GM13976 (cell line): ENCODE data around the gene ABL2.
"Not testable (repeated sequence)": the region's sequence is repeated elsewhere in the genome, so short reads cannot be mapped to it uniquely, and the experiment has no call there.

Experiments used
- DNase-seq: peaks from one replicate; pipeline ENCODE4 v3.0.0; 2012; ENCODE audit warnings: low spot score
- CTCF ChIP-seq: IDR thresholded peaks from 2 replicates; pipeline ENCODE4 v1.5.1; 2012; ENCODE audit warnings: borderline replicate concordance, mild to moderate bottlenecking; ENCODE audit not compliant: insufficient read depth; ENCODE audit errors: extremely low read depth, missing control alignments, control extremely low read depth
- in situ Hi-C: fragments of 300-500 bp; cut with MboI; formaldehyde crosslinking; loops from one replicate; pipeline ENCODE4 v1.12.0; 2022; ENCODE audit warnings: low sequenced_read_pairs, mixed read lengths, inconsistent platforms; ENCODE audit not compliant: unreplicated experiment

The ABL2 gene

DNA sequence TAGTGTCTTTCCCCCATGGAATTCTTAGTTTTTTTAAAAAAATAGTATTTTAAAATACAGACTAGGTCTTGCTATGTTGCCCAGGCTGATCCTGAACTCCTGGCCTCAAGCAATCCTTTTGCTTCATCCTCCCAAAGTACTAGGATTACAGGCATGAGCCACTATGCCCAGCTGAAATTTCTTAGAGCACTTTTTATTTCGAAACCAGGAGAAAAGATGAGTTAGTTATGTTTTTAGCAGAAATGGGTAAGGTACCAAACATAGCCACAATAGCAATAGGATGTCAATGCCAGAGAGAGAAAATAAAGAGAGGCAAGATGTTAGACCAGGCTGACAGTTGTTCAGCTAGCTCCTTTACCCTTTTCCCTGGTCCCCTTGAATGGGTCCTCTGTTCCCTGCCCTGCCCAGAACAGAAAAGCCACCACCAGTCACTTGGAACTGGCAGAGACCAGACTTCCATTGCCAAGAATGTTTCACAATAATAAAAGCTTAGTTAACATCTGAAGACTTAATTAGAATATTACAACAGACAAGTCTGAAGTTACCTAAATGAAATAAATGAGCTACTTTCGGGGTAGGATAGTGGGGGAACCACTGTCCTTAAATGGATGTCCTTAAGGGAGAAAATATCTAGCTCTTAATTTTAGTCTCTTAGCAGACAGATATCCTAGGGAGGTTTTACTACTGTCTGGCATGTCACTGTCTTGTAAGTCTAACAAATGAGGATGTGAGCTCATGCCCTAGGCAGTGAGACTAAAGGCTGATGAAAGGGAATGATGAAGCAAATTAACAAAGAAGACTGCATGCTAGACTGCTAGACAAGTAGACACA, 54.3 kb downstream of the ABL2 start:
- DNase-seq, result no peak

GRCh38 chr1:179170468-179170770, 59.1 kb downstream of the ABL2 start:
- DNase-seq, in situ Hi-C loops: not testable (repeated sequence)

More for the DNA sequence above, 54.3 kb downstream of the ABL2 start:
- in situ Hi-C loops, result no loop called here
- no peak for TF ChIP-seq CTCF

- DNase-seq, result no peak
- in situ Hi-C loops, result no loop called here
- TF ChIP-seq CTCF, result no peak
Measured at GRCh38 chr1:179169616-179170467, 59.6 kb downstream of the ABL2 start.

- TF ChIP-seq CTCF, result no peak
- in situ Hi-C loops, result no loop called here
- no peak for DNase-seq
Measured at GRCh38 chr1:179168536-179168935, 60.9 kb downstream of the ABL2 start.

- DNase-seq, result no peak
- no peak for TF ChIP-seq CTCF
- in situ Hi-C loops, result no loop called here
Measured at GRCh38 chr1:179167955-179168354, 61.5 kb downstream of the ABL2 start.

DNA sequence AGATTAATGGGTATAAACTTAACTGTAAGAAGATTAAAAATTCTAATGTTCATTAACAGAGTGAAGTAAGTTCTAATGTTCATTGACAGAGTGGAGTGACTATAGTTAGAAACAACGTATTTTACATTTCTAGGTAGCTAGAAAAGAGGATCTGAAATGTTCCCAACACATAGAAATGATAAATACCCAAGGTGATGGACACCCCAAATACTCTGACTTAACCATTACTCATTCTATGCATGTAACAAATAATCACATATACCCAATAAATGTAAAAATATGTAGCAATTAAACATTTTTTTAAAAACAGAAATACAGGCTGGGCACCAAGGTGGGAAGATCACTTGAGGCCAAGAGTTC, 62.1 kb downstream of the ABL2 start:
- no peak for TF ChIP-seq CTCF
- in situ Hi-C loops, result no loop called here

DNA sequence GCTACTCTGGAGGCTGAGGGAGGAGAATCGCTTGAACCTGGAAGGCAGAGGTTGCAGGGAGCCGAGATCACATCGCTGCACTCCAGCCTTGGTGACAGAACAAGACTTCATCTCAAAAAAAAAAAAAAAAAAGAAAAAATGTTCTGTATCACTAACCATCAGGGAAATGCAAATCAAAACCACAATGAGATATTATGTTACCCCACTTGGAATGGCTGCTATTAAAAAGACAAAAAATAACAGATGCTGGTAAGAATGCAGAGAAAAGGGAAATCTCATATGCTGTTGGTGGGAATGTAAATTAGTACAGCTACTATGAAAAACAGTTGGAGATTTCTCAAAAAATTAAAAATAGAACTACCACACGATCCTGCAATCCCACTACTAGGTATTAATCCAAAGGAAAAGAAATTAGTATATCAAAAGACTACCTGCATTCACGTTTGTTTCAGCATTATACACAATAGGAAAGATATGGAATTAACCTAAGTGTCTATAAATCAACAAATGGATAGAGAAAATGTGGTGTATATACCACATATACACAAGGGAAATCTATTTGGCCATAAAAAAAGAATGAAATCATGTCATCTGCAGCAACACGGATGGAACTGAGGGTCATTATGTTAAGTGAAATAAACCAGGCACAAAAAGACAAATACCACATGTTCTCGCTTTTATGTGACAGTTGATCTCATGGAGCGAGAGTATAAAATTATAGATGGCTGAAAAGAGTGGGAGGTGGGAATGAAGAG, 62.6 kb downstream of the ABL2 start:
- no peak for TF ChIP-seq CTCF
- in situ Hi-C loops, result no loop called here
- no peak for DNase-seq

More for the DNA sequence above, 62.1 kb downstream of the ABL2 start:
- DNase-seq, result no peak
